GM12865 (cell line): ENCODE measurements around the gene PRG3.
A peak's percentile ranks its signal among the peaks of the same experiment; 100 is the strongest.
"Not testable (repeated sequence)": the region's sequence is repeated elsewhere in the genome, so short reads cannot be mapped to it uniquely, and the experiment has no call there.

Experiments used
- DNase-seq: peaks from one replicate; pipeline ENCODE4 v3.0.0; 2010; ENCODE audit warnings: low read depth
- H3K4me3 ChIP-seq: 2 replicates; pipeline ENCODE4 v1.5.1; 2011; ENCODE audit warnings: mild to moderate bottlenecking, low read depth, low read length, control low read depth
- CTCF ChIP-seq: IDR thresholded peaks from 2 replicates; pipeline ENCODE4 v1.5.1; 2011; ENCODE audit warnings: low read length, control low read depth, low read depth, inconsistent platforms; ENCODE audit not compliant: insufficient read depth; ENCODE audit errors: missing control alignments

Gene PRG3

GRCh38 chr11:57340039-57340615 lies 40.8 kb downstream of the PRG3 start:
- TF ChIP-seq CTCF, result no peak
- no peak for DNase-seq

GRCh38 chr11:57339328-57339727 lies 41.6 kb downstream of the PRG3 start:
- TF ChIP-seq CTCF, result no peak
- no peak overlapping the region for H3K4me3 ChIP-seq
- DNase-seq, result no peak

More at GRCh38 chr11:57340039-57340615, 40.8 kb downstream of the PRG3 start:
- no peak overlapping the region for H3K4me3 ChIP-seq

- DNase-seq, result no peak
Observed at GRCh38 chr11:57338142-57338541, 42.8 kb downstream of the PRG3 start, which contains the start of gene P2RX3. P2RX3 (plus strand) TSS chr11:57338352; CDS start chr11:57338551, 199 bp downstream.

GRCh38 chr11:57336856-57337255 lies 44.1 kb downstream of the PRG3 start:
- not testable (repeated sequence) for H3K4me3 ChIP-seq, DNase-seq

More at GRCh38 chr11:57338142-57338541, 42.8 kb downstream of the PRG3 start, which contains the start of gene P2RX3:
- no peak for TF ChIP-seq CTCF
- H3K4me3 ChIP-seq, result no peak within 1 kb of the TSS

- H3K4me3 ChIP-seq, result peak overlapping the region; percentile 93
- no peak for TF ChIP-seq CTCF
- DNase-seq, result no peak
Observed at GRCh38 chr11:57336111-57336666, 44.8 kb downstream of the PRG3 start.

GRCh38 chr11:57335343-57336110 lies 45.4 kb downstream of the PRG3 start, which contains the start of gene SSRP1:
SSRP1 (minus strand) TSS chr11:57335892; CDS start chr11:57335121, 771 bp downstream.
- peak; percentile 94 for DNase-seq

More at GRCh38 chr11:57335343-57336110, 45.4 kb downstream of the PRG3 start, which contains the start of gene SSRP1:
- peak within 1 kb of the TSS; percentile 93 for H3K4me3 ChIP-seq
- TF ChIP-seq CTCF, result no peak
